ENCODE data around the gene SPATA20.

Gene SPATA20

GRCh38 chr17:50594128-50594823 lies 47.3 kb downstream of the SPATA20 start:
- DNase-seq (ENCODE audit: extremely low read depth in 1 of 2, low read depth in 1 of 2): no peak

DNA sequence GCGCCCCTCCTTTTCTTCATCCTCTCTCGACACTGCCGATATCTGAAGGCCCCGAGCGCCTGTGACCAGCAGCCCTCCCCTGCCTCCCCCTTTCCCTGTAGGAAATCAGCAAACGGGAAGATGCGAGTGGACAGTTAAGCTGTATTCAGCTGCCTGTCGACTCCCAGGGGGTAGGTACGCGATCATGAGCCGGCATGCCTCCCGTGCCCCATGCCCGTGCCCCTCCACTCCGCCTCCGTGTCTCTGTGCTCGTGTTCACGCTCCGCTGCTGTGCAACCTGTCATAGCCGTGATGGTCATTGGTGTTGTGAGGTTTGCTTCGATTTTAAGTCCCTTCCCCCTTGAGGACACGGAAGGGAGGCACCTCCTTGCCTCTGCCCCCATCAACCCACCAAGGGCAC lies 47.9 kb downstream of the SPATA20 start:
- no peak for DNase-seq (ENCODE audit: extremely low read depth in 1 of 2, low read depth in 1 of 2)

DNA sequence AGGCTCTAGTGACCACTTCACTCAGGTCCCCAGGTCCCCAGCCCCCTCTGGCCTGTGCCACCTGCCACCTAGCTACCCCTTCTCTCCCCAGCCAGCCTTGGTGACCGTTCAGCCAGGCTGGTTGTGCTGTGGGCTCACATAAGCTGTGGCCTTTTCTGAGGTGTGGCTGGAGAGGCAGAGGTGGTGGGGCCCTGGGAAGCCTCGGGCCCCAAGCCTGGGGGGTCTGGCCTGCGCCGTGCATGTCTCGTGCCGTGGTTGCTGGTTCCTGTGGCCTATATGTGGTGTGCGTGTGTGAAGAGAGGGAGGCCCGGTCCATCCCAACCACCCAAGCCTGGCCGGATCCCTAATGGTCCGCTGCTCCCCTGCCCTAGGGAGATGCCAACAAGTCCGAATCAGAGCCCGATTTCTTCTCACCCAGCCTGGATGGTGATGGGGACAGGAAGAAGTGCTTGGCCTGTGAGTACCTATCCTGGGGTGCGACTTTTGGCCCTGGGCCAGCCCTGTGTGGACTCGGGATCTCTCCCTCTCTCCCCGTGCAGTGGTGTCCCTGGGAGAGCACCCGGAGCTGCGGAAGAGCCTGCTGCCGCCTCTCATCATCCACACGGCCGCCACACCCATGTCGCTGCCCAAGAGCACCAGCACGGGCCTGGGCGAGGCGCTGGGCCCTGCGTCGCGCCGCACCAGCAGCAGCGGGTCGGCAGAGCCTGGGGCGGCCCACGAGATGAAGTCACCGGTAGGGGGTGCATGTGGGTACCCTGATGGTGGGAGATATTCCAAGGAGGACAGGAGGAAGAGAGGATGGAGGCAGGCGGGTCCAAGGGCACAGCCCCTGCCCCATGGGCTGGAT lies 49.4 kb downstream of the SPATA20 start:
- DNase-seq (ENCODE audit: extremely low read depth in 1 of 2, low read depth in 1 of 2): no peak

DNA sequence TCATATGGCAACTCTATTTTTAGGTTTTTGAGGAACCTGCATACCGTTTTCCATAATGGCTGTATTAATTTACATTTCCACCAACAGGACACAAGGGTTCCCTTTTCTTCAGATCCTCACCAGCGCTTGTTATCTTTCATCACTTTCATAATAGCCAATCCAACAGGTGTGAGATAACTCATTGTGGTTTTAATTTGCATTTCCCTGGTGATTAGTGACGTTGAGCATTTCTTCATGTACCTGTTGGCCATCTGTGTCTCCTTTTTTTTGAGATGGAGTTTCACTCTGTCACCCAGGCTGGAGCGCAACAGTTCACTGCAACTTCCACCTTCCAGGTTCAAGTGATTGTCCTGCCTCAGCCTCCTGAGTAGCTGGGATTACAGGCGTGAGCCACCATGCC lies 51.5 kb downstream of the SPATA20 start:
- DNase-seq (ENCODE audit: extremely low read depth in 1 of 2, low read depth in 1 of 2): no peak

DNA sequence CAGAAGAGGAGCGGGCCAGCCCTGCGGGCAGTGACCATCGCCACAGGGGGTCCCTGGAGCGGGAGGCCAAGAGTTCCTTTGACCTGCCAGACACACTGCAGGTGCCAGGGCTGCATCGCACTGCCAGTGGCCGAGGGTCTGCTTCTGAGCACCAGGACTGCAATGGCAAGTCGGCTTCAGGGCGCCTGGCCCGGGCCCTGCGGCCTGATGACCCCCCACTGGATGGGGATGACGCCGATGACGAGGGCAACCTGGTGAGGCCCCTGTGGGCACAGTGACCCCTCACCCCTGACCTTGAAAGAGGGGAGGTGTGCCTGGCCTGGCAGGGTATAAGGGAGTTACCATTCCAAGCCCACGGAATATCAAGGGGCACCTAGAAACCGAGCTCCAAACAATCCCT lies 52.6 kb downstream of the SPATA20 start:
- no peak for DNase-seq (ENCODE audit: extremely low read depth in 1 of 2, low read depth in 1 of 2)

DNA sequence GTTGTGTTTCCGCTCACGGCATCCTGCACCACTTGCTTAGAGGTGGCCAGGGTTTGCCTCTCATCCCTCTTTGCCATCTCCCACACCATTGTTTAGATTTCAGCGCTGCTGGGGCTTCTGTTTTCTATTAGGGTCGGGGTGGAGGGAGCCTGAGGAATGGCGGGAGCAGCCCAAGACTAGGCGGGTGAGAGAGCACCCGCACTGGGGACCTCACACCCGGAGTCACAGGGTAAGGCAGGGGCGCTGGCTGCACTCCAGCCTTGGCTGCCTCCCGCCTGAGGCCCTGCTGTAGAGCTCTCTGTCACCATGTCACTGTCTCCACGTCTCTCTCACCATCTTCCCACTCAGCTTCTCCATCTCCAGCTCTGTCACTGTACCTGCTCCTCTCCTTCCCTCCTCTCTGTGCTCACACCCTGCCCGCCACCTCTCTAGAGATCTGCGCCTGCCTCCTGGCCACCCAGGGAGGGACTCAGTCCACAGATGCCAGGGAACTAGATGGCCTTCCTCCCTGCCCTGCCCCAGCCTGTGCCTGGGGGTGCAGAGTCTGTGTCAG lies 54.9 kb downstream of the SPATA20 start:
- no peak for DNase-seq (ENCODE audit: extremely low read depth in 1 of 2, low read depth in 1 of 2)

DNA sequence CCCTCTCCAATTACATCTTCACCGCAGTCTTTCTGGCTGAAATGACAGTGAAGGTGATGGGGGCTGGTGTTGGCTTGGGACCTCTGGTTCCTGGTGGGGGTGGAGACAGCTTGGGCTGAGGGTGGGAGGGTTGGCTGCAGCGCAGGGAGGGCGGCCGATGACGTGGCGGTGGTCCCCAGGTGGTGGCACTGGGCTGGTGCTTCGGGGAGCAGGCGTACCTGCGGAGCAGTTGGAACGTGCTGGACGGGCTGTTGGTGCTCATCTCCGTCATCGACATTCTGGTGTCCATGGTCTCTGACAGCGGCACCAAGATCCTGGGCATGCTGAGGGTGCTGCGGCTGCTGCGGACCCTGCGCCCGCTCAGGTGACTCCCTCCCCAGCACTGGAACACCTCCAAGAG lies 55.9 kb downstream of the SPATA20 start:
- DNase-seq (ENCODE audit: extremely low read depth in 1 of 2, low read depth in 1 of 2): no peak

GRCh38 chr17:50603340-50603739 lies 56.4 kb downstream of the SPATA20 start:
- DNase-seq (ENCODE audit: extremely low read depth in 1 of 2, low read depth in 1 of 2): no peak

DNA sequence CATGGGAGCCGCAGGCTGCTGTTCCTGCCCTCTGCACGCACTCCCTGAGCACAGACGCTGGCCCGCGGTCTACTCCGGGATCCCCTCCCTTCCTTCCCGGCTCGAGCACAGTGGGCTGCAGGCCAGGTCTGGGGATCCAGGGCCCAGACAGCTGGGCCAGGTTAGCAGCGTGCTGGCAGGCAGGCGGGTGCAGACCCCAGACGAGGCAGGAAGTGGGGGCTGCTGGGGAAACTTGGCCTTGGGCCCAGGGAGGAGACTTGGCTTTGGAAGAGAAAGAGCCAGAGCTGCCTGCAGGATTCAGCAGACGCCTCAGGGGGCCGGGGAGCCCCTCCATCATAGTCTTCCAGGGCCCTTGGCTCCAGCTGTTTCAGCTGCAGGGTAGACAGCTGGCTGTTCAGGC lies 57.5 kb downstream of the SPATA20 start:
- no peak for DNase-seq (ENCODE audit: extremely low read depth in 1 of 2, low read depth in 1 of 2)

GRCh38 chr17:50605429-50605828 lies 58.5 kb downstream of the SPATA20 start:
- DNase-seq (ENCODE audit: extremely low read depth in 1 of 2, low read depth in 1 of 2): no peak

Measured in stimulated activated CD8-positive, alpha-beta memory T cell treated with anti-CD3 and anti-CD28 coated beads, Interleukin-7, amount 100 ng/mL, for 48 hours (primary cell).